HFF-Myc (cell line): ENCODE measurements around the gene TMEM97.

ENCODE experiments used
- DNase-seq: peaks from one replicate; pipeline ENCODE4 v3.0.0-alpha.2; 2011; ENCODE audit warnings: low read depth; ENCODE audit errors: extremely low read depth
- H3K4me3 ChIP-seq: replicated peaks from 2 replicates; pipeline ENCODE4 v1.5.1; 2011; ENCODE audit warnings: low read depth, mild to moderate bottlenecking, control low read depth, low read length
- CTCF ChIP-seq: IDR thresholded peaks from 2 replicates; pipeline ENCODE4 v1.5.1; 2012; ENCODE audit warnings: mild to moderate bottlenecking, low read depth, low read length, control low read depth; ENCODE audit errors: missing control alignments

Gene TMEM97

GRCh38 chr17:28317099-28317965 lies 1.7 kb upstream of the TMEM97 start:
- no peak for DNase-seq
- no peak for TF ChIP-seq CTCF
- peak overlapping the region; percentile 85 for H3K4me3 ChIP-seq

DNA sequence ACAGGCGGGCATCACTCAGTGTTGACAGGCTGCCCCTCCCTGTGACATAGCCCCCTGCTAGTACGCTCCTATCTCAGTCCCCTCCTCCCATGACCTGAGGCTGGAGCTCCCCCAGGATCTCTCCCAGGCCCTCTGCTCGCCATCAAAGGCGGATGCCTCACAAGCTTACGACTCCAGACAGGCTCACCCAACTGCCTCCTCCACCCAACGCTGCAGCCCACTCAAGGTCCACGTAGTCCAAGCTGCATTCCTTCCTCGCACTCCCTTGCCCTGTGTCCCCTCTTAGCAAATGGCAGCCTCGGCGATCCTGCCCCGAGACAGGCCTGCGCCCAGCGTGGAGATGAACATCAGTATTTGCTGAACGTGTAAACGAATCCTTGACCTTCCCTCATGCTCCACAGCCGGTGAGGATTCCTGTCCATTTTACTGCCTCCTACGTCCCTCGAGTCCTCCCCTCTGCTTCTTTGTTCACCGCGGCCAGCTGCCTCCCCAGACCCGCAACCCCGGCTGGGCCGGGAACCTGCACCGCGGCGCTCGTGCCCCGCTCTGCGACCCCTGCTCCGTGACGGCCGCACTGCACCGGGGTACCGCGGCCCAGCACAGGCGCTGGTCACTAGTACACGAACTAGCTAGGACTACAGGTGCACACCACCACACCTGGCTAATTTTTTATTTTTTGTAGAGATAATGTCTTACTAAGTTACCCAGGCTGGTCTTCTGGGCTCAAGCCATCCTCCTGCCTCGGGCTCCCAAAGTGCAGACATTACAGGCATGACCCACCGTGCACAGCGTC lies 838 bp upstream of the TMEM97 start:
- no peak for DNase-seq
- peak overlapping the region; percentile 85 for H3K4me3 ChIP-seq
- no peak for TF ChIP-seq CTCF

GRCh38 chr17:28319598-28319935 lies 567 bp downstream of the TMEM97 start:
- DNase-seq: no peak
- H3K4me3 ChIP-seq: peak overlapping the region; percentile 85
- no peak for TF ChIP-seq CTCF

DNA sequence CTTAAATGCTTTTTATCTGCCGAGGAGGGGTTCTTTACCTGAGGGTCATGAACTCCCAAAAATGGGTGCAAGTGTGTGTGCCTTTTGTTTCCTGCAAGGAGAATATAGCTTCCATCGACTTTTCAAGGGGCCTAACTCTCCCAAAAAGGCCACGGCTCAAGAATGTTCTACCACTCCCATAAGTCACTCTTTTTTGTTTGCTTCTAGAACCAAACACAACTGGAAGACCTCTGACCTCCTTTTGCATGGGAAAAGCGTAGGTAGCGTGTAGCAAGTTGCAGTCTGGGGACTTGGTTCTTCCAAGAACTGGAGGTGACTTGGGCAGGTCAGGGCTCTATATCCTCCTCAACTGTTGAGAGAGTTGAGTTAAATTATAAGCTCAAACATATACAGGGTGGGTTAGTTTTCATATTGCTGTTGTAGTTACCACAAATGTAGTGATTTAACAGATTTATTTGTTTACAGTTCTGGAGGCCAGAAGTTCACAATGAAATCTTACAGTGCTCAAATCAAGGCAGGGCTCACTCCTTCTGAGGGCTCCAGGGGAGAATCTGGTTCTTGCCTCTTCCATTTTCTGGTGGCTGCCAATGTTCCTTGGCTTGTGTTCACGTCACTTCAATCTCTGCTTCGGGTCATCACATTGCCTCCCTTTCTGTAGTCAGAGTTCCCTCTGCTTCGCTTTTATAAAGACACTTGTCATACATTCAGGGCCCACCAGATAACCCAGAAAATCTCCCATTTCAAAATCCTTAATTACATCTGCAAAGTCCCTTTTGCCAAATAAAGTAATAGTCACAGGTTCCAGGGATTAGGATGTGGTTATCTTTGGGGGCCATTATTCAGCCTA lies 1.4 kb downstream of the TMEM97 start:
- DNase-seq: no peak
- peak overlapping the region; percentile 85 for H3K4me3 ChIP-seq
- no peak for TF ChIP-seq CTCF

- no peak for TF ChIP-seq CTCF
- DNase-seq: no peak
- H3K4me3 ChIP-seq: no peak overlapping the region
These were observed 5.3 kb downstream of the TMEM97 start for GRCh38 chr17:28324267-28324745.

- DNase-seq: no peak
- TF ChIP-seq CTCF: no peak
These were observed 5.8 kb downstream of the TMEM97 start for GRCh38 chr17:28324781-28325180.

More at GRCh38 chr17:28324781-28325180, 5.8 kb downstream of the TMEM97 start:
- no peak overlapping the region for H3K4me3 ChIP-seq
